Right atrium auricular region (tissue), 2 donors: ENCODE measurements around the gene TMC6. TPM values are rescaled to one million over a fixed set of nuclear protein-coding genes. Genes with fewer than 3 reads are reported as not detected.
A peak's percentile ranks its signal among the peaks of the same experiment; 100 is the strongest.
"Not testable (repeated sequence)": the region's sequence is repeated elsewhere in the genome, so short reads cannot be mapped to it uniquely, and the experiment has no call there.

Experiments used
- DNase-seq: peaks from one replicate; pipeline ENCODE4 v3.0.0-alpha.2; 2019; ENCODE audit warnings: low spot score
- H3K27ac ChIP-seq, 2 donors: fragments of 200-600 bp; sonication (generic); 1 replicate in 1 of 2; 2 replicates in 1 of 2; pipeline ENCODE4 v1.5.1; 2016 to 2019
- H3K27me3 ChIP-seq, 2 donors: fragments of 200-600 bp; sonication (generic); one replicate each; pipeline versions ENCODE4 v1.5.1 to v1.6.0; 2017 to 2019
- H3K36me3 ChIP-seq: fragments of 200-600 bp; sonication (generic); one replicate; pipeline ENCODE4 v1.5.1; 2016
- H3K4me1 ChIP-seq, 2 donors: fragments of 200-600 bp; sonication (generic); one replicate each; pipeline versions ENCODE4 v1.5.1 to v1.6.0; 2017 to 2019
- H3K4me3 ChIP-seq, 2 donors: fragments of 200-600 bp; sonication (generic); 1 replicate in 1 of 2; 2 replicates in 1 of 2; pipeline ENCODE4 v1.5.1; 2017 to 2019; ENCODE audit warnings: mild to moderate bottlenecking in 1 of 2, moderate library complexity in 1 of 2
- H3K9me3 ChIP-seq, 2 donors: fragments of 200-600 bp; sonication (generic); one replicate each; pipeline ENCODE4 v1.5.1; 2019
- CTCF ChIP-seq, 2 donors: fragments of 200-600 bp; sonication (generic); IDR thresholded peaks; one replicate each; pipeline ENCODE4 v1.5.1; 2019; ENCODE audit warnings: antibody characterized with exemption in 2 of 2
- total RNA-seq, 2 donors: library from RNA; depleted of rRNA; stranded (reverse); fragments of >200 nt; gene quantifications; one replicate each; pipeline ENCODE4 v1.1.0, GENCODE V29; 2016

Gene TMC6
- total RNA-seq, 2 donors from 2014 or later, result 7.5 to 41.3 TPM

- Histone ChIP-seq H3K36me3 (no peaks in the 10 kb centered on the region), H3K27me3 (no peaks in the 10 kb centered on the region), H3K4me1 (peaks cover 0 to 33% of the 10 kb centered on the region in 2 donors), H3K9me3 (no peaks in the 10 kb centered on the region), H3K4me3 (no peak overlapping the region), H3K27ac (no peak overlapping the region)
- TF ChIP-seq CTCF (IDR thresholded peaks at IDR 0.05), result no peak
- no peak for DNase-seq
Measured at GRCh38 chr17:78142119-78142861, 13.7 kb upstream of the TMC6 start.

DNA sequence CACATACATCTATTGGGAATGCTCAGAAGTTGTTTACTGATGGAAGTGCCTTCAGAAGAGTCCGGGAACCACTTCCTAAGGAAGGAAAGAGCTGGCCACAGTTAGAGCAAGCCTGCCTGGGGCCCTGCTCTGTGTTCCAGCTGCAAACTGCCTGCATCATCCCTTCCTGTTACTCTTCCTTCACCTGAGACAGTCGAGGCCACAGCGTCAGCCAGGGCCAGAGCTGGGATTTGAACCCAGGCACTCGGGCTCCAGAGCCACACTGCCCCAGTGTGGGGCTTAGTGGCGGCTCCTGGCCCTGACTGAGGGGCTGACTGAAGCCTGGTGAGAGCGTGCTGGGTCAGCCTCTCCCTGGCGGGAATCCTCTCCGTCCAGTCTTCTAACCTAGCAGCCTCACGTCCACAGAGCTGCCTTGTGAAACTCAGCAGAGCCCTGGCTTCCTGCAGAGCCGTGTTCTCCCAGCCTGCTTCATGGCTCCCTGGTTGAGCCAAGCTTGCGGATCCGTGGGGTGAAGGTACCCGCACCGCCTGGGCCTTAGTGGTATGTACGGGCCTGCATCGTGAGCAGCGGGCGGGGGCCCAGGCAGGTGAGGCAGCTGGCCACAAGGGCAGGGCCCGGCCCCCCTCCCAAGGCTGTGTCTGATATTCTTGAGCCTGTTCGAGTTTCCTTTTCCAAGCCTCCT is 13.0 kb upstream of the TMC6 start:
- H3K4me3 ChIP-seq, result no peak overlapping the region
- no peak for TF ChIP-seq CTCF (IDR thresholded peaks at IDR 0.05)
- no peaks in the 10 kb centered on the region for H3K27me3 ChIP-seq
- H3K4me1 ChIP-seq, result peaks cover 0 to 33% of the 10 kb centered on the region in 2 donors
- H3K36me3 ChIP-seq, result no peaks in the 10 kb centered on the region
- no peak for DNase-seq
- no peaks in the 10 kb centered on the region for H3K9me3 ChIP-seq
- no peak overlapping the region for H3K27ac ChIP-seq

DNA sequence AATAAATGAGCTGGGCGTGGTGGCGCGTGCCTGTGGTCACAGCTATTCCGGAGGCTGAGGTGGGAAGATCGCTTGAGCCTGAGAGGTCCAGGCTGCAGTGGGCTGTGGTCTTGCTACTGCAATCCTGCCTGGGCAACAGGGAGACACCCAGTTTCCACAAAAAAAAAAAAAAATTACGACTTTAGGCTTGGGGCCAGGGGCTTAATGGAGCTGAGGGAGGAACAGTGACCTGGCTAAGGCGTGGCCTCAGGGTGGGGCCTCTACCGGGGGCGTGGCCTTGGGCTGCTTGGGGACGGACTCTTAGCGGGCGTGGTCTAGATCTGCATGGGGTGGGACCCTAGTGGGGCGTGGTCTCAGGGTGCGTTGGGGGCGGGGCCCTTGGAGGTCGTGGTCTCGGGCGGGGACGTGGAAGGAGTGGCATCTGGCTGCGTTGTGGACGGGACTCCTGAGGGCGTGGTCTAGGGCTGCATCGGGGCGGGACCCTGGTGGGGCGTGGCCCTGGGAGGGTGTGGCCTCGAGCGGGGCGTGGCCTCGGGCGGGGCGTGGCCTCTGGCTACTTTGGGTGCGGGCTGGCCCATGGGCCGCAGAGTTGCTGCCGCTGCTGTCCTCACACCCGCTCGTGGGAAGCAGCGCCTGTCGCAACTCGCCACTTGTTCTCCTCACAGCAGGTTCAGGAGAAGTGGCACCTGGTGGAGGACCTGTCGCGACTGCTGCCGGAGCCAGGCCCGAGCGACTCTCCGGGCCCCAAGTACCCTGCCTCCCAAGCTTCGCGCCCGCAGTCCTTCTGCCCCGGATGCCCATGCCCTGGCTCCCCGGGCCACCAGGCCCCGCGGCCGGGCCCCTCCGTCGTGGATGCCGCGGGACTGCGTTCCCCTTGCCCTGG is 11.9 kb upstream of the TMC6 start:
- H3K27me3 ChIP-seq, result no peaks in the 10 kb centered on the region
- H3K36me3 ChIP-seq, result no peaks in the 10 kb centered on the region
- no peaks in the 10 kb centered on the region for H3K9me3 ChIP-seq
- peak overlapping the region in 1 of 2 donors; percentile 28 for H3K4me3 ChIP-seq
- peak; percentile 90 for DNase-seq
- peaks cover 0 to 29% of the 10 kb centered on the region in 2 donors for H3K4me1 ChIP-seq
- TF ChIP-seq CTCF (IDR thresholded peaks at IDR 0.05), result no peak
- peak overlapping the region in 1 of 2 donors; percentile 22 for H3K27ac ChIP-seq

DNA sequence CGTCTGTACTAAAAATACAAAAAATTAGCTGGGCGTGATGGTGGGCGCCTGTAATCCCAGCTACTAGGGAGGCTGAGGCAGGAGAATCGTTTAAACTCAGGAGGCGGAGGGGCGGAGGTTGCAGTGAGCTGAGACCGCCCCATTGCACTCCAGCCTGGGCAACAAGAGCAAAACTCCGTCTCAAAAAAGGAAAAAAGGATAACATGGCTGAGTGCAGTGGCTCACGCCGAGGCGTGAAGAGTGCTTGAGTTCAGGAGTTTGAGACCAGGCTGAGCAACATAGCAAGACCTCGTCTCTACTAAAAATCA is 11.3 kb upstream of the TMC6 start:
- H3K27me3 ChIP-seq, H3K4me3 ChIP-seq, DNase-seq, H3K36me3 ChIP-seq, H3K27ac ChIP-seq, H3K9me3 ChIP-seq: not testable (repeated sequence)
- H3K4me1 ChIP-seq, result peaks cover 0 to 24% of the 10 kb centered on the region in 2 donors

GRCh38 chr17:78138204-78139060 is 9.9 kb upstream of the TMC6 start:
- Histone ChIP-seq H3K9me3 (no peaks in the 10 kb centered on the region), H3K4me3 (no peak overlapping the region), H3K4me1 (peaks cover 0 to 19% of the 10 kb centered on the region in 2 donors), H3K36me3 (no peaks in the 10 kb centered on the region), H3K27me3 (no peaks in the 10 kb centered on the region), H3K27ac (no peak overlapping the region)
- DNase-seq, result no peak
- TF ChIP-seq CTCF (IDR thresholded peaks at IDR 0.05), result no peak
